OCI-LY7 (cell line): ENCODE measurements around the gene SCAF1.

ENCODE experiments used
- EZH2phosphoT487 ChIP-seq: fragments of 200-600 bp; sonication (generic); IDR thresholded peaks from 2 replicates; pipeline ENCODE4 v1.6.1; 2018; ENCODE audit warnings: low read depth, borderline replicate concordance, mild to moderate bottlenecking, mixed run types, antibody characterized with exemption, low read length, moderate library complexity, mixed read lengths
- TF ChIP-seq, protein P1 (sequence below): fragments of 200-600 bp; sonication (generic); conservative IDR thresholded peaks from 2 replicates; pipeline ENCODE4 v1.5.1; 2014; ENCODE audit warnings: mild to moderate bottlenecking, antibody characterized with exemption, low read length, moderate library complexity, mixed read lengths

DNA sequence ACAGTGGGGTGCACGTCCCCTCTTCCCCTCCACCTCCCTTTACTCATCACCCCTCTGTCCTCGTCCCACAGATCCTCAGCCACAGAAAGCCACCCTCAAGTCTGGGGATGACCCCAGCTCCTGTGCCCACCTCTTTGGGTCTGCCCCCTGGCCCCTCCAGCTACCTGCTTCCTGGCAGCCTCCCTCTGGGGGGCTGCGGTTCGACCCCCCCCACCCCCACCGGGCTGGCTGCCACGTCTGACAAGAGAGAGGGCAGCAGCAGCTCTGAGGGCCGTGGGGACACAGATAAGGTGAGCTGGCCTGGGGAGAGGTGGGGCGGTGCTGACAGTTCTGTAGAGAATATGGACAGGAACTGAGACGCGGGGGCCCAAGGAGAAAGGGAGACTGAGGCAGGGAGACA is 12.6 kb downstream of the SCAF1 start:
- TF ChIP-seq, protein P1, sequence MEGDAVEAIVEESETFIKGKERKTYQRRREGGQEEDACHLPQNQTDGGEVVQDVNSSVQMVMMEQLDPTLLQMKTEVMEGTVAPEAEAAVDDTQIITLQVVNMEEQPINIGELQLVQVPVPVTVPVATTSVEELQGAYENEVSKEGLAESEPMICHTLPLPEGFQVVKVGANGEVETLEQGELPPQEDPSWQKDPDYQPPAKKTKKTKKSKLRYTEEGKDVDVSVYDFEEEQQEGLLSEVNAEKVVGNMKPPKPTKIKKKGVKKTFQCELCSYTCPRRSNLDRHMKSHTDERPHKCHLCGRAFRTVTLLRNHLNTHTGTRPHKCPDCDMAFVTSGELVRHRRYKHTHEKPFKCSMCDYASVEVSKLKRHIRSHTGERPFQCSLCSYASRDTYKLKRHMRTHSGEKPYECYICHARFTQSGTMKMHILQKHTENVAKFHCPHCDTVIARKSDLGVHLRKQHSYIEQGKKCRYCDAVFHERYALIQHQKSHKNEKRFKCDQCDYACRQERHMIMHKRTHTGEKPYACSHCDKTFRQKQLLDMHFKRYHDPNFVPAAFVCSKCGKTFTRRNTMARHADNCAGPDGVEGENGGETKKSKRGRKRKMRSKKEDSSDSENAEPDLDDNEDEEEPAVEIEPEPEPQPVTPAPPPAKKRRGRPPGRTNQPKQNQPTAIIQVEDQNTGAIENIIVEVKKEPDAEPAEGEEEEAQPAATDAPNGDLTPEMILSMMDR, result no peak
- TF ChIP-seq EZH2phosphoT487, result no peak
